NCI-H446 (cell line): ENCODE results near the gene OR4K17.
A peak's percentile ranks its signal among the peaks of the same experiment; 100 is the strongest.
"Not testable (repeated sequence)": the region's sequence is repeated elsewhere in the genome, so short reads cannot be mapped to it uniquely, and the experiment has no call there.

Experiments
- DNase-seq, 2 experiments: peaks; one replicate each; lab custom pipeline; 2025; lab: John Stamatoyannopoulos, UW

OR4K17 gene, protein sequence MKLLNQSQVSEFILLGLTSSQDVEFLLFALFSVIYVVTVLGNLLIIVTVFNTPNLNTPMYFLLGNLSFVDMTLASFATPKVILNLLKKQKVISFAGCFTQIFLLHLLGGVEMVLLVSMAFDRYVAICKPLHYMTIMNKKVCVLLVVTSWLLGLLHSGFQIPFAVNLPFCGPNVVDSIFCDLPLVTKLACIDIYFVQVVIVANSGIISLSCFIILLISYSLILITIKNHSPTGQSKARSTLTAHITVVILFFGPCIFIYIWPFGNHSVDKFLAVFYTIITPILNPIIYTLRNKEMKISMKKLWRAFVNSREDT

DNA sequence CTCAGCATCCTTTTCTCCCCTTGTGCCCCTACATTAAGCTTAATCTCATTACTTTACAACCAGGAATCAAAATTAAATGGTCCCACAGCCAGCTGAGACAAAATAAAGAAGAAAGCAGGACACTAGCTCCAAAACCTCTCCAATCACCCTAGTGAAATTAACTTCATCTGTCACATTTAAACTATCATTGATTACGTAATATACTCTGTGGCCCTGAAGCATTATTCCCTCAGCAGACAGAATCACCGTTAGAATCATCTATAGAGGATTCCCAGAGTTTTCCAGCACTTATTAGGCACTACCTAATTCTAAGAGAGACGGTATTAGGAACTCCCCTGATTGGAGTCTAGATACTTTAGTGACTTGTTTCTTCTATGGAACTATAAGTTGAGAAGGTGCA lies at the start of gene OR4K17:
TSS of gene OR4K17 (plus strand) at position 302 of the 400 bp plus-strand sequence. CDS start 6,761 bp downstream, outside the sequence.
- DNase-seq = no peak

DNA sequence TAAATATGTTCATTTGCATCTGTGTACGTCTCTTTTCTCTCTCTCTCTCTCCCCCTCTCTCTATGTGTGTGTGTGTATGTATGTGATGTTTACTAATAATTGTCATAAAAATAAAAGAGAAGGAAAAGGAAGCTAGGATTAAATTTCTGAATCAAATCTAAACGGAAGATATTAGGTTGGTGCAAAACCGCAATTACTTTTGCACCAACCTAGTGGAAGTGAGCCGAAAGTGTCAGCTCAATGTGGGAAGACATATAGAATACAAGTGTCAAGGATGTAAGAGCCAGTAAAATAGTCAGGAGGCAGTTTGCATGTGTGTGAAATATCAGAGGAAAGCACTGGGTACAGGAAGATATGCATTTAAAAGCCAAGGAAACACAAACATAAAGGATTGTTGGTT lies 18.5 kb upstream of the OR4K17 start:
- DNase-seq = no peak

DNA sequence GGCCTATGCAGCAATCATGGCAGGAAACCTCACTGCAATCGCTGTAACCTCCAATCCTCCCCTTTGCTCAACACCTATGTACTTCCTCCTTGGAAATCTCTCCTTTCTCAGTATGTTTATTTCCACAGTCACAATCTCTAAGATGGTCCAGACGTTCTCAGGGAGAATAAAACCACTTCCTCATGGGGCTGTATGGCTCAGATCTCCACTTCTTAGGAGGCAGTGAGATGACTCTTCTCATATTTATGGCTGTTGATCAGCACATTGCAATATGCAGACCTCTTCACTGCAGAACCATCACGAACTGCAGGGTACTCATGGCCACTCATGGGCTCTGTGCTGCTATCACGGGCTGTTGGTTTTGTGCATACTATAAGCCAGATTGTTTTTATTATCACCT lies 17.1 kb upstream of the OR4K17 start:
- DNase-seq = no peak

DNA sequence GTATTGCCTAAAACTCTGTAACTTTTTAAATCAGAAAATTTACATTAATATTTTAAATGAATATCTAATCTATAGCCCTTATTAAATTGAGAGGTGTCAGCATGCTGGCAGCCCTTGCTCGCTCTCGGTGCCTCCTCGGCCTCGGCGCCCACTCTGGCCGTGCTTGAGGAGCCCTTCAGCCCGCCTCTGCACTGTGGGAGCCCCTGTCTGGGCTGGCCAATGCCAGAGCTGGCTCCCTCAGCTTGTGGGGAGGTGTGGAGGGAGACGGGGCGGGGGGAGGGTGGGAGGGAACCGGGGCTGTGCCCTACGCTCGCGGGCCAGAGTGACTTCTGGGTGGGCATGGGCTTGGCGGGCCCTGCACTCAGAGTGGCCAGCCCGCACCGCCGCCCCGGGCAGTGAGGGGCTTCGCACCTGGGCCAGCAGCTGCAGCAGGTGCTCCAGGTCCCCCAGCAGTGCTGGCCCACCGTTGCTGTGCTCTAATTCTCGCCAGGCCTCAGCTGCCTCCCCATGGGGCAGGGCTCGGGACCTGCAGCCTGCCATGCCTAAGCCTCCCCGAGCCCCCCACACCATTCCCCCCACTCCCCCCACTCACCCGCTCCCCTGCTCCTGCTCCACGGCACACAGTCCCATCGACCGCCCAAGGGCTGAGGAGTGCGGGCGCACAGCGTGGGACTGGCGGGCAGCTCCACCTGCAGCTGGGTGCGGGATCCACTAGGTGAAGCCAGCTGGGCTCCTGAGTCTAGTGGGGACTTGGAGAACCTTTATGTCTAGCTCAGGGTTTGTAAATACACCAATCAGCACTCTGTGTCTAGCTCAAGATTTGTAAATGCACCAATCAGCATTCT lies 11.4 kb upstream of the OR4K17 start:
- DNase-seq = not testable (repeated sequence)

DNA sequence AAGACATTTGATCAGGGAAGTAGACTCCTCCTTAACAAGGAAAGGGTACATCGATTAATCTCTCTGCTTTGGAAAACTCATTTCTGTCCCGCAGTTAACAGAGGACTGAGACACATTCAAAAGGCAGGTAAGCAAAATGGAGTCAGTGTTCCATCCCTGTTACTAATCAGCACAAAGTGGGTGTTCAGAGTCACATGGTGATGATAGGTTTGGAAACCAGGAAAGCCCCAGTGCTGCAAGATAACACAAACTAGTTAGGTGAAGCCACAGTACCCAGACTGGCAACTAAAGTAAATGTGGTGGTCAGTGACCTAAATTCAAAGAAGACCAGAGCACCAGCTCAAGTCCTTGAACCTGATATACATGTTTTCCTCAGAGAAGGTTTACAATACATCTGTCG lies 1.8 kb downstream of the OR4K17 start:
- DNase-seq = no peak

DNA sequence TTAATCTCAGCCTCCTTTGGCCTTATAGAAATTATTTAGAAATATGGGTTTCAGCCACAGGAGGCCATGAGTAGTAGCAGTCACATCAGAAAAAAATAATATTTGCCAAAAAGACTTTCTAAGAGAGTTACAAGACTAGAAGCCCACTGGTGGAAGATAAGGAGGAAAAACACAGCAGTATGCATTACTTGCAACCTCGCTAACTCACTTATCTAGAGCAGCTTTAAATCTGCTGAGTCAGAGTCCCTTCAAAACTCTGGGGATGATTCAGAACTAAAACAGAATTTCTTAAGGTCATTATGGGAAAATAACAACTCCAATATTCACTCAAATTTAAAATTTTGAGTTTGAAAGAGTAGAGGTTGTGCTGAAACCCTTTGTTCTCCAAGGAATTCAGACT lies 6.2 kb downstream of the OR4K17 start:
- DNase-seq = no peak

DNA sequence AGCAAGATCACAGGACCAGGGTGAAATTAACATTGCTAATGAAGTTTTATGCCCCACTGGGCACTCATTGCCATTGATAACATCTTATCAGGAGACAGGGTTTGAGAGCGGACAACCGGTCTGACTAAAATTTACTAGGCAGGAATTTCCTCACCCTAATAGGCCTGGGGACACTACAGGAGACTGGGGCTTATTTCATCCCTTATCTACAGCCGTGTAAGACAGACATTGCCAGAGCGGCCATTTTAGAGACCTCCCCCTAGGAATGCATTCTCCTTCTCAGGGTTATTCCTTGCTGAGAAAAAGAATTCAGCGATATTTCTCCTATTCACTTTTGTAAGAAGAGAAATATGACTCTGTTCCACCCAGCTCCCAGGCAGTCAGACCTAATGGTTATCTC lies 8.3 kb downstream of the OR4K17 start:
- DNase-seq = no peak

DNA sequence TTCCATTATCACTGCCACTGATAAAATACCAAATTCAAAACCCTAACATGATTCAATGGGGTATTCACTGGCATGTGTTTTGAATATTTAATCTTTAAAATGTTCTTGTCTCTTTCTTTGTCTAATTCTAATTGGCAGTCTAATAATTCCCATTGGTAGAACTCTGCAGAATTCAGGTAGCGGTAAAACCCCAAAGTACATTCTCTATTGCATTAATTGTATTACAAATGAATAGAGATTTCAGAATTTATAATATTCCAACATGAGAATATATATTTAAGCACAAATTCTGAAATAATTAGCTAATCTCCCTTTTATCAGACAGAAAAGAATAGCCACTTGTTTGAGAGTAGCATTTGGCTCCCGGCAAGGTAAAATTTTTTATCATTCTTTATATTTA lies 28.0 kb downstream of the OR4K17 start, which contains the start of gene OR4N5:
TSS of gene OR4N5 (plus strand) at position 301 of the 400 bp plus-strand sequence. CDS start 4,916 bp downstream, outside the sequence.
- no peak for DNase-seq

DNA sequence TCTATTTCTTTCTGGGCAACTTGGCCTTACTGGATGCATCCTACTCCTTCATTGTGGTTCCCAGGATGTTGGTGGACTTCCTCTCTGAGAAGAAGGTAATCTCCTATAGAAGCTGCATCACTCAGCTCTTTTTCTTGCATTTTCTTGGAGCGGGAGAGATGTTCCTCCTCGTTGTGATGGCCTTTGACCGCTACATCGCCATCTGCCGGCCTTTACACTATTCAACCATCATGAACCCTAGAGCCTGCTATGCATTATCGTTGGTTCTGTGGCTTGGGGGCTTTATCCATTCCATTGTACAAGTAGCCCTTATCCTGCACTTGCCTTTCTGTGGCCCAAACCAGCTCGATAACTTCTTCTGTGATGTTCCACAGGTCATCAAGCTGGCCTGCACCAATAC lies 33.4 kb downstream of the OR4K17 start:
- DNase-seq = no peak

DNA sequence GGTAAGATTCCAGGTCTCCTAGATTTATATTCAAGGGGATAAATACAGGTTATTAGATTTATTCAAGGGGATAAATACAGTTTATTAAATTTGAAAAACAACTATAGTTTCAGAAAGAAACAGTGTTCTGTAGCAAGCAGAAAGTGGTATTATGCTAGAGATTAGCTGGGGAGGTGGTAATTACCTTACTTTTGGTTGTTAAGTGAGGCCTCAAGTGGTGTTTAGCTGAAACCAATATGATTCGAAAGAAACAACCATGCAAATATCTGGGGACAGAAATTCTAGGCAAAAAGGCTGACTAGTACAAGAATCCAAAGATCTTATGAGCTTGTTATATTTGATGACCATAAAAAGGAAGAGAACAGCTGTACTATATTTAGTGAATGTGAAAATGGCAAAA lies 34.3 kb downstream of the OR4K17 start:
- DNase-seq = no peak

DNA sequence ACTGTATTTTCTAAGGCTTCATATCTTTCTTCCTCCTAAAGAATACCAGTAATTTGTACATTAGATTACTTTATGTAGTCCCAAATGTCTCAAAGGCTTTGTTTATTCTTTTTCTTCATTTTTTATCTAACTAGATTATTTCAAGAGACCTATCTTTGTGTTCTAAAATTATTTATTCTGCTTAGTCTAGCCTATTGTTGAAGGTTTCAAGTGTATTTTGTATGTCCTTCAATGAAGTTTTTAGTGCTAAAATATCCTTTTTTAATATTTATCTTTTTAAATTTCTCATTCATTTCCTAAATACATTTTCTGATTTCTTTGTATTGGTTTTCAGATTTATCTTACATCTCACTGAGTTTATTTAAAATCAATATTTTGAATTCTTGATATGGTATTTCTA lies 53.9 kb downstream of the OR4K17 start:
- no peak for DNase-seq

DNA sequence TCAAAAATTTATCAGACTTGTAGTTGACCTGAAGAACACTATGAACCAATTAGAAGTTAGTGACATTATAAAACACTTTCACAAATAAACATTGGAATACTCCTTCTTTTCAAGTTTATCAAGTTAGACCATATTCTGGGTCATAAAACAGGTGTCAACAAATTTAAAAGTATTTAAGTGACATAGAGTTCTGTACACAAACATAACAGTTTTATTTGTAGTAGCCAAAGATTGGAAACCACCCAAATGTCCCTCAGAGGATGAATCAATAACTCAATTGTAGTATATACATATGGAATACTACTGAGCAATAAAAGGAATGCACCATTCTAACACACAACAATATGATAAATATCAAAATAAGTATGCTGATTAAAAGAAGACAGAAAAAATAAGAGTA lies 56.6 kb downstream of the OR4K17 start:
- DNase-seq = no peak

DNA sequence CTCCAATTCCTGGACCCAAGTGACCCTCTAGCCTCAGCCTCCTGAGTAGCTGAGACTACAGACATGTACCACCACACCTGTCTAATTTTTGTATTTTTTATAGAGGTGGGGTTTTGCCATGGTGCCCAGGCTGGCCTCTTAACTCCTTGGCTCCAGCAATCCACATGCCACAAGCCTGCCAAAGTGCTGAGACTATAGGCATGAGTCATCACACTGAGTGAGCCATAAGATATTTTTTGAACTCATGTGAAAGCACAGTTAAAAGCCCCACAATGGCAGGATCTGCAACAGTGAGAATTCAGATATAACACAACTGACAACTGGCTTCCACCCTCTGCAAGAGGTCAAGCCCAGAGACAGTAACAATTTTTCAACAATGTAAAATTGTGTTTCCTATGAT lies 59.3 kb downstream of the OR4K17 start:
- peak in 1 of 2 experiments; percentile 40 for DNase-seq
